ENCODE results near the gene TRABD2B. TPM values are rescaled to one million over a fixed set of nuclear protein-coding genes. Genes with fewer than 3 reads are reported as not detected.

The TRABD2B gene
- total RNA-seq, 4 donors from 2014 or later: 0.16 to 1.5 (median 0.55) TPM

DNA sequence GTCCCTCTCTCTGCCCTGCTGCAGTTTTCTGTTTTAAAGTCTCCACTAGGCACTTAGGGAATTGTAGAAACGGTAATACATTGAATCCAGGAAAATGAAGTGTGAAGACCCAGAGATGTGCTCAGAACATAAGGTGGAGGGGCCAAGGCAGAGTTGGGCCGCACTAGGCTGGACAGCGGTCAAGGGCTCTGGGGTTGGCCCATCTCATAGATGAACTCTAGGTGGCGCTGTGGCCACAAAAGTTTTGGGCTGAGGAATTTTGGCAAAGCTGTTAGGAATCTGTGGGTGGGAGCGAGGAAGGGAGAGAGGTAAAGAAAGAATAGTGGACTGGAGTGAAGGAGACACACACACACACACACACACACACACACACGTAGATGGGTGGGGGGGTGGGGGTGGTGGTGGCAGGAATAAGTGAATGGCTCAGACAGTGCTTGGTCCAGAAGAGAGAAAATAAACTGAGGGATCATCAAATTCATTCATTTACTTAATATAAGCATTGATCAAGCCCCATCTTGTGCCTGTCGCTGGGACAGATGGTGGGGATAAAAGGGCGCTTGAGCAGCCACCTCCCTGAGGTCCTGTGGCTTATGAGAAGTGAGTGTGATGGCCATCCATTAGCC lies 258.5 kb downstream of the TRABD2B start:
- TF ChIP-seq, protein P1, sequence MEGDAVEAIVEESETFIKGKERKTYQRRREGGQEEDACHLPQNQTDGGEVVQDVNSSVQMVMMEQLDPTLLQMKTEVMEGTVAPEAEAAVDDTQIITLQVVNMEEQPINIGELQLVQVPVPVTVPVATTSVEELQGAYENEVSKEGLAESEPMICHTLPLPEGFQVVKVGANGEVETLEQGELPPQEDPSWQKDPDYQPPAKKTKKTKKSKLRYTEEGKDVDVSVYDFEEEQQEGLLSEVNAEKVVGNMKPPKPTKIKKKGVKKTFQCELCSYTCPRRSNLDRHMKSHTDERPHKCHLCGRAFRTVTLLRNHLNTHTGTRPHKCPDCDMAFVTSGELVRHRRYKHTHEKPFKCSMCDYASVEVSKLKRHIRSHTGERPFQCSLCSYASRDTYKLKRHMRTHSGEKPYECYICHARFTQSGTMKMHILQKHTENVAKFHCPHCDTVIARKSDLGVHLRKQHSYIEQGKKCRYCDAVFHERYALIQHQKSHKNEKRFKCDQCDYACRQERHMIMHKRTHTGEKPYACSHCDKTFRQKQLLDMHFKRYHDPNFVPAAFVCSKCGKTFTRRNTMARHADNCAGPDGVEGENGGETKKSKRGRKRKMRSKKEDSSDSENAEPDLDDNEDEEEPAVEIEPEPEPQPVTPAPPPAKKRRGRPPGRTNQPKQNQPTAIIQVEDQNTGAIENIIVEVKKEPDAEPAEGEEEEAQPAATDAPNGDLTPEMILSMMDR (IDR thresholded peaks at IDR 0.05; ENCODE audit: low read depth): no peak

DNA sequence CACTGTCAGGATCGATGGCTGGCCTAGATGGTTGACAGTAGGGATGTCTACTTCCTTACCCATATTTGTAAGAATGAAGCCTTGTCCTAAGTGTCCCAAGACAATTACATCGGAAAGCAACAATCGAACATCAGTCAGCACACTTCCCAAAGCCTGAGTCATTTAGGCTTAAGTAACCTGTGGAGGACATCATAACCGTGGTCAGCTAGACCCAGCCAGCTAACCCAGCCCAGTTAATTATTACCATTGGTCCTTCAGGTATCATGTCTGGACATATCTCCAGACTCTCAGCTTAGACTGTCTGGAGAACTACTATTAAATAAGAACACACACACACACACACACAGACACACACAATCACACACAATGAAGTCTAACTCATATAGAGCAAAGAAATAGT lies 264.7 kb downstream of the TRABD2B start:
- TF ChIP-seq, protein P1 (IDR thresholded peaks at IDR 0.05; ENCODE audit: low read depth): no peak

DNA sequence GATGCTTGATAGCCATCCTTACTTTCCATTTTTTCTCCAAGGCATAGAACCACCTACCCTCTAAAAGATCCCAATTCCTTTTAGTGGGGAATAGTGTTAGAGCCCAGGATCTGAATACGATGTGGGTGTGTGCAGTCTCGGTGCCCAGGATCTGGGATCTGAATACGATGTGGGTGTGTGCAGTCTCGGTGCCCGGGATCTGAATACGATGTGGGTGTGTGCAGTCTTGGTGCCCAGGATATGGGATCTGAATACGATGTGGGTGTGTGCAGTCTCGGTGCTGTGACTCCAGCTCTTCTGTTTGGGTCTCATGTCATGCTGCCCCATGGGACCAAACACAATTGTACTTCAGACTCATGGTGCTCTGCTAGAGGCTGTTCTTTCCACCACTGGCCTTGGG lies 265.5 kb downstream of the TRABD2B start:
- TF ChIP-seq, protein P1 (IDR thresholded peaks at IDR 0.05; ENCODE audit: low read depth): no peak

DNA sequence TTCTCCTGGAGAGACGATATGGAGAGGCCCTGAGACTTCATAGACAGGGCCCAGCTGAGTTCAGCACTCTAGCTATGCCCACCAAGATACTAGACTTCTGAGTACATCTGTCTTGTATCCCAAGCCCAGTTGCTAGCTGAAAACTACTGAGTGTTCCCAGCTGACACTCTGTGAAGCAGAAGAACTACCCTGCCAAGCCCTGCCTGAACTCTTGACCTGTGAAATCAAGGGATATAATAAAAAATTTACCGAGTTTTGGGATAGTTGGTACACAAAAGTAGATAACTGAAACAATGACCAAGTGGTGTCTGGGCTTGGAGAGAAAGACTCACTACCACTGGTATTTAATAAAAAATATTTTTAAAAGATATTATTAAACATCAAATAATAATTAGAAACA lies 267.5 kb downstream of the TRABD2B start:
- TF ChIP-seq, protein P1 (IDR thresholded peaks at IDR 0.05; ENCODE audit: low read depth): no peak

DNA sequence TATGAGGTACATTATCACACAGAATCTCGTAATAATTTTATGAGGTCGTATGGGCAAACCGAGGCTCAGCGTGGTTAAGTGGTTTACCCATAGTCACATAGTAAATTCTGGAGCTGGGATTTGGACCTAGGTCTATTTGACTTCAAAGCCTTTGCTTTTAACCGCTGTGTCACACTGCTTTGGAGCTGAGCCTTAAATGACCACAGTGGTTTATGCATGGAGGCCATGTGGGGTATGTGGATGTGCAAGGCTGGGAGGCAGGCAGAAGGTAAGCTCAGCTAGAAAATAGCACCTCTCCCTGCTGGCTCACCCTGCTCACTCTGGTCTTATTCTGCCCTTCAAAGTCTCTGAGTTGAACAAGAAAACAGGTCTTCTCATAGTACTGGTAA lies 269.5 kb downstream of the TRABD2B start:
- TF ChIP-seq, protein P1 (IDR thresholded peaks at IDR 0.05; ENCODE audit: low read depth): no peak

DNA sequence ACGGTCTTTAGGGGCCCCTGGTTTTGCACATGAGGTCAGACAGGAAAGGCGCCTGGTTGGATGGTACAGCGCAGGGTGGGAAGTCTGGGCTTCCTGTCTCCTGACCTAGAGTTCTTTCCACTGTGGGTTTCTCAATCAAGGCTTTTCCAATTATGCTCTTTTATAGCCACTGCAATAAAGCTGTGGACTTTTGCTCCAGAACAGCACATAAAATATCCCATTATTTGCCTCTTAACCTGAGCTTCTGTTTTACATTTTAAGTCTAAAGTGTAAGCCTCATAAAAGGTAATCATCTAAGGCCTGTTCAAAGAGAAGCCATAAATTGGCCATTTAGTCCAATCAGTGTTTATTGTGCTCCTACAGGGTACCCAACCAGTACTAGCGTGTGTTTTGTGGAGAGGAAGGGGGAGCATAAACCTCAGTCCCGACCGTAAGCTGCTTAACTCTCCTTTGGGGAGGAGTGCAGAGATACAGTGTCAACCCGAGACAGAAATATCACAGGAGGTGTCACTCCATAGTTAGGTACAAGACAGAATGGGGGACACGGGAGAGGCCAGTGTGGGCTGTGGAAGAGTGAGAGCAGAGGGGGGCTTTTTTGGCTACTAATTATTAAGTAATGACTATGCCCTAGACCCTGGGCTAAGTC lies 270.0 kb downstream of the TRABD2B start:
- TF ChIP-seq, protein P1 (IDR thresholded peaks at IDR 0.05; ENCODE audit: low read depth): no peak

DNA sequence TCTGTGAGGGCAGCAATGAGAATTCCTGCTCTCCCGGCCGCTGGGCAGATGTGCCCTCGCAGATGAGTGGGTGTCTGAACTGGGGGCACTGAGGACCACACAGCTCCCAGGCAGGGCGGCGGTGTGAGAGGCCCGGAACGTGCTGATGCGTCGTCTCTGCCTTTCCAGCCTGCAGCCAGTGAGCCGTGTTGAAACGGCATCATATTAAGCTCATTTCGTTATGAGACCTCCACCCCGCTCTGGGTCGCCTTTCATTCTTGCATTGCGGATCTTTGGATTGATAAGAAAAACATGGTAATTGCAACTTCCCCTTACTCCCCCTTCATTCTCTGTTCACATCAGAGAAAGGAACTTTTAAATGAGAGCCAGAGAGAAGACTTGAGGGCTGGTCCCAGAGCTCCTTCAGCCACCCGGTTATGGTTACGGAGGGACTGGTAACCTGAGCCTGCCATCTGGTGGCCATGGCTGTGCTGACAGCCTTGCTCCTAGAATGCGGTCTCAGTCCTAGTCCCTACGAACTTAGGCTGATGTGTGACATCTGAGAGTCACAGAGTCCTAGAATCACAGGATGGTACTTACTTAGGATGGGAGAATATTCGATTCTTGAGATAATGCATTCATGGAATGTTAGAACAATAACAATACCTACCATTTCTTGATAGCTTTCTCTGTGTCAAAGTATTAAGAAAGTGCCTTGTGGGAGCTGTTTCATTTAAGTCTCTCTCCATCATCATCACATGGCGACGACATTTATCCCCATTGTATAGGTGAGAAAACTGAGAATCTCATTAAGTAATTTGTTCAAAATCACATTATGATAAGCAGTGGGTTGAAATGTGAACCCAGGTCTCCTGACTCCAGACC lies 271.0 kb downstream of the TRABD2B start:
- TF ChIP-seq, protein P1 (IDR thresholded peaks at IDR 0.05; ENCODE audit: low read depth): no peak
